Heart left ventricle (tissue), 16 donors: ENCODE results near the gene VEZT. TPM values are rescaled to one million over a fixed set of nuclear protein-coding genes. Genes with fewer than 3 reads are reported as not detected.

Source experiments
- ATAC-seq, 4 donors: fragments of 200-7000 bp; cut with Tn5 transposase; one replicate each; pipeline ENCODE4 v1.9.1; 2020 to 2022; ENCODE audit warnings: moderate library complexity in 4 of 4, mild to moderate bottlenecking in 3 of 4, moderate number of reproducible peaks in 1 of 4
- DNase-seq, 5 donors: peaks; one replicate each; pipeline ENCODE4 v3.0.0-alpha.2; 2020
- H3K27ac ChIP-seq, 12 donors: fragments of 200-600 bp; sonication (generic) in 4 of 12; one replicate each; pipeline versions ENCODE4 v1.5.0 to v1.8.0; 2016 to 2022; ENCODE audit warnings: mild to moderate bottlenecking in 2 of 12
- H3K27me3 ChIP-seq, 9 donors: fragments of 200-600 bp; sonication (generic) in 2 of 9; one replicate each; pipeline versions ENCODE4 v1.5.1 to v1.8.0; 2016 to 2022; ENCODE audit warnings: mild to moderate bottlenecking in 3 of 9
- H3K36me3 ChIP-seq, 9 donors: fragments of 200-600 bp; sonication (generic) in 2 of 9; one replicate each; pipeline versions ENCODE4 v1.5.0 to v1.8.0; 2018 to 2022; ENCODE audit warnings: mild to moderate bottlenecking in 2 of 9
- H3K4me1 ChIP-seq, 12 donors: fragments of 200-600 bp; sonication (generic) in 4 of 12; one replicate each; pipeline versions ENCODE4 v1.5.0 to v1.8.0; 2016 to 2022; ENCODE audit warnings: mild to moderate bottlenecking in 3 of 12
- H3K4me3 ChIP-seq, 12 donors: fragments of 200-600 bp; sonication (generic) in 4 of 12; one replicate each; pipeline versions ENCODE4 v1.5.0 to v1.8.0; 2017 to 2022; ENCODE audit warnings: mild to moderate bottlenecking in 9 of 12, moderate library complexity in 4 of 12
- H3K9me3 ChIP-seq, 12 donors: fragments of 200-600 bp; sonication (generic) in 4 of 12; one replicate each; pipeline versions ENCODE4 v1.5.0 to v1.8.0; 2016 to 2022; ENCODE audit warnings: mild to moderate bottlenecking in 1 of 12
- CTCF ChIP-seq, 12 donors: fragments of 200-600 bp; sonication (generic) in 4 of 12; IDR thresholded peaks; one replicate each; pipeline versions ENCODE4 v1.5.0 to v1.8.0; 2018 to 2022; ENCODE audit warnings: antibody characterized with exemption in 12 of 12, mild to moderate bottlenecking in 5 of 12
- POLR2A ChIP-seq, 2 donors: fragments of 450-650 bp; IDR thresholded peaks; one replicate each; pipeline ENCODE4 v1.6.1; 2017; ENCODE audit warnings: antibody characterized with exemption in 2 of 2, mild to moderate bottlenecking in 2 of 2, moderate library complexity in 2 of 2
- WGBS, 4 donors: extraction: QIAGEN DNeasy Blood & Tissue Kit in 2 of 4; methylation state at CpG; one replicate each; pipeline versions ENCODE4 v1.1.5 to v1.1.7; 2013 to 2018; 5-methylcytosine and 5-hydroxymethylcytosine counted together
- intact Hi-C, 10 donors: fragments of 100-400 bp; cut with DNase I; formaldehyde crosslinking; loops; one replicate each; pipeline versions ENCODE4 v1.11.1 to v1.14.2; 2022
- polyA plus RNA-seq, 2 donors: library from polyadenylated mRNA; stranded (reverse); fragments of 200-250 nt; gene quantifications; one replicate each; pipeline ENCODE4 v1.2.3, GENCODE V29; 2013
- total RNA-seq, 9 donors: library from RNA; depleted of rRNA in 2 of 9; stranded (reverse); fragments of >200 nt in 2 of 9; fragmentation: NEBNext Ultra II Directional in 3 of 9; extraction: Animal tissue kit (Norgen Biotek cat#: 25700) in 3 of 9; gene quantifications; one replicate each; pipeline versions ENCODE4 v1.1.0 to v1.2.4, GENCODE V29; 2016 to 2023
- donor health status: ischemic (EF 13 %, LVEDD 7.1; RV severe dilation, severe dysfunction).
- donor health status: healthy with polysubstance abuse.
- donor health status: DM: no; HTN: yes; CAD: no.
- donor health status: DM: no; HTN: no; CAD: no.
- donor health status: ischemic (EF 25% LVEDD 6.9; RV normal size, moderate dysfunction).
- donor health status: ischemic (EF 25% LVEDD 5.7; RV mildly dilated, moderate dysfunction).
- donor health status: healthy.
- donor health status: DM: yes; HTN: yes; CAD: no.
- donor health status: ischemic (EF 35%, LVEDD 5.7; RV mildly dilated, moderate dysfunction).
- donor health status: nonischemic (EF 11% LVEDD 7.7; RV severe dilation, severe dysfunction).
- donor health status: DM: yes; HTN: yes; CAD: no.
- donor health status: PGD.
- donor health status: ischemic (EF 29% LVEDD 5.4; RV normal size, mild dysfunction).
- donor health status: nonischemic (EF 23%, LVEDD 6.1; RV moderate dilation, normal function).

The VEZT gene
- total and polyA plus RNA-seq, 11 donors: 14.6 to 89.9 (median 65.2) TPM

GRCh38 chr12:95212586-95212985, 5.0 kb upstream of the VEZT start:
- intact Hi-C loops: loop anchor here in 3 of 10 donors (5.0 to 10.0 kb wide), 4 partner anchors 68 to 262 kb away; partner anchors contain the start of gene METAP2 (in 1 of the 3)
- 65 to 68% (median 67%) methylated on average over 4 of the region's 4 CpGs for WGBS, 4 donors
- no peak for TF ChIP-seq POLR2A (IDR thresholded peaks at IDR 0.05)
- DNase-seq (no peak), ATAC-seq (no peak)
- H3K36me3 ChIP-seq: peaks cover 0 to 6% (median 0%) of the 10 kb centered on the region in 9 donors
- H3K4me1 ChIP-seq: peaks cover 0 to 35% (median 12%) of the 10 kb centered on the region in 12 donors
- H3K27me3 ChIP-seq: no peaks in the 10 kb centered on the region
- H3K27ac ChIP-seq: no peak overlapping the region
- H3K9me3 ChIP-seq: no peaks in the 10 kb centered on the region
- no peak overlapping the region for H3K4me3 ChIP-seq

GRCh38 chr12:95213119-95213518, 4.5 kb upstream of the VEZT start:
- no peak for TF ChIP-seq POLR2A (IDR thresholded peaks at IDR 0.05)
- TF ChIP-seq CTCF (IDR thresholded peaks at IDR 0.05): no peak
- Histone ChIP-seq H3K4me1 (peaks cover 0 to 35% (median 12%) of the 10 kb centered on the region in 12 donors), H3K9me3 (no peaks in the 10 kb centered on the region), H3K36me3 (peaks cover 0 to 2% (median 0%) of the 10 kb centered on the region in 9 donors), H3K27me3 (no peaks in the 10 kb centered on the region), H3K4me3 (no peak overlapping the region), H3K27ac (peak overlapping the region in 1 of 12 donors; percentile 96)
- DNase-seq (no peak), ATAC-seq (no peak)
- WGBS, 4 donors: 82 to 90% (median 85%) methylated on average over 4 of the region's 4 CpGs
- intact Hi-C loops: loop anchor here in 3 of 10 donors (5.0 to 10.0 kb wide), 4 partner anchors 68 to 262 kb away; partner anchors contain the start of gene METAP2 (in 1 of the 3)

DNA sequence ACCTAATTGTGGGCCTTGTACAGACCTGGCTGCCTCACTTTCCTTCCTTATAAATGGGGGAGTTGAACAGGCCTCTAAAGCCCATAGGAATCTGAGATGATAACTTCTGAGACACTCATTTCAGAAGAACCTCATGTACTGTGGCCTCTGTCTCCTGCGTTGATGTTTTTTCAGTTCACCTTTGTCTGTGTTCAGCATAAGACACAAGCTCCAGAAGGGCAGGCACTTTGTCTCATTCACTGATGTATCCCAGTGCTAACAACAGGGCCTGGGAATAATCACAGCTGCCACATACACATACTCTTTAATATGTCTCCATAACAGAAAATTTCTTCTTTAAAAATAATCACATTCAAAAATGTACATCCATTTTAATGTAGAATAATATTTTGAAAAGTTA, 3.7 kb upstream of the VEZT start:
- Histone ChIP-seq H3K9me3 (no peaks in the 10 kb centered on the region), H3K36me3 (no peaks in the 10 kb centered on the region), H3K4me3 (no peak overlapping the region), H3K27me3 (no peaks in the 10 kb centered on the region), H3K4me1 (peaks cover 0 to 40% (median 15%) of the 10 kb centered on the region in 12 donors), H3K27ac (peak overlapping the region in 6 of 12 donors; percentile 16 to 96 (median 20))
- no peak for DNase-seq
- 46 to 58% (median 52%) methylated on average over 1 of the region's 1 CpG for WGBS, 4 donors
- intact Hi-C loops: loop anchor here in 3 of 10 donors (5.0 to 10.0 kb wide), 4 partner anchors 69 to 261 kb away; partner anchors contain the start of gene METAP2 (in 1 of the 3)
- no peak for ATAC-seq
- no peak for TF ChIP-seq CTCF (IDR thresholded peaks at IDR 0.05)
- no peak for TF ChIP-seq POLR2A (IDR thresholded peaks at IDR 0.05)

GRCh38 chr12:95214466-95214865, 3.1 kb upstream of the VEZT start:
- 60 to 89% (median 87%) methylated on average over 3 of the region's 3 CpGs for WGBS, 4 donors
- Histone ChIP-seq H3K9me3 (no peaks in the 10 kb centered on the region), H3K4me3 (no peak overlapping the region), H3K4me1 (peaks cover 0 to 46% (median 21%) of the 10 kb centered on the region in 12 donors), H3K27me3 (no peaks in the 10 kb centered on the region), H3K36me3 (no peaks in the 10 kb centered on the region), H3K27ac (peak overlapping the region in 2 of 12 donors; percentile 21 to 96)
- DNase-seq: no peak
- TF ChIP-seq CTCF (IDR thresholded peaks at IDR 0.05) (no peak), POLR2A (IDR thresholded peaks at IDR 0.05) (no peak)
- no peak for ATAC-seq
- intact Hi-C loops: loop anchor here in 3 of 10 donors (5.0 to 10.0 kb wide), 4 partner anchors 70 to 260 kb away; partner anchors contain the start of gene METAP2 (in 1 of the 3)
